SU-DHL-6 (cell line): ENCODE measurements around the gene MARCO.

ENCODE experiments used
- EZH2phosphoT487 ChIP-seq: fragments of 200-600 bp; sonication (generic), shearing (Covaris generic); conservative IDR thresholded peaks from 2 replicates; pipeline ENCODE4 v1.6.1; 2018; ENCODE audit warnings: mild to moderate bottlenecking, antibody characterized with exemption, low read length, moderate library complexity, mixed read lengths
- TF ChIP-seq, protein P1 (sequence below): fragments of 200-600 bp; sonication (generic); IDR thresholded peaks from one replicate; pipeline ENCODE4 v1.5.1; 2017; ENCODE audit warnings: antibody characterized with exemption, mild to moderate bottlenecking, low read length, moderate library complexity; ENCODE audit not compliant: insufficient read depth, poor library complexity, severe bottlenecking

DNA sequence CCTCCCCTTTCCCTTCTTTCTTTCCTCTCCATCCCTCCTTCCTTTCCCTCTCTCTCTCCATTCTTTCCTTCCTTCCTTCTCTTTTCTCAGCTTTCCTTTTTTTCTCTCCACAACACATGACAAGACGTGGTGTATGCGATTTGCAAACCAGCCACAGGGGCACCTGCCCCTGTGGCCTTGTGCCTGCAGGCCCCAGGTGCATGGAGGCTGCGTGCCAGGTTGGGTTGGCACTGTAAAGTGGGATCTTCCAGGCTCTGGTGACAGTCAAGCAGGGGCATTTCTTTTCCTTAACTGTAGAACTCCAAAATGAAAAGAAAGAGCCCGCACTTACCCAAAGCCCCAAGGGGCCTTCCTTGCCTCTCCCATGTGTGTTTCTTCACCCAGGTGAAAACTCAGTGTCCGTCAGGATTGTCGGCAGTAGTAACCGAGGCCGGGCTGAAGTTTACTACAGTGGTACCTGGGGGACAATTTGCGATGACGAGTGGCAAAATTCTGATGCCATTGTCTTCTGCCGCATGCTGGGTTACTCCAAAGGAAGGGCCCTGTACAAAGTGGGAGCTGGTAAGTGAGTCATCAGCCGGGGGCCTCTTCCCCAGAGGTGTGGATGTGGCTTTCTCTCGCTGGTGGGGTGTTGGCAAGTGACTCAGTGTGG lies 50.9 kb downstream of the MARCO start:
- no peak for TF ChIP-seq EZH2phosphoT487
- TF ChIP-seq, protein P1, sequence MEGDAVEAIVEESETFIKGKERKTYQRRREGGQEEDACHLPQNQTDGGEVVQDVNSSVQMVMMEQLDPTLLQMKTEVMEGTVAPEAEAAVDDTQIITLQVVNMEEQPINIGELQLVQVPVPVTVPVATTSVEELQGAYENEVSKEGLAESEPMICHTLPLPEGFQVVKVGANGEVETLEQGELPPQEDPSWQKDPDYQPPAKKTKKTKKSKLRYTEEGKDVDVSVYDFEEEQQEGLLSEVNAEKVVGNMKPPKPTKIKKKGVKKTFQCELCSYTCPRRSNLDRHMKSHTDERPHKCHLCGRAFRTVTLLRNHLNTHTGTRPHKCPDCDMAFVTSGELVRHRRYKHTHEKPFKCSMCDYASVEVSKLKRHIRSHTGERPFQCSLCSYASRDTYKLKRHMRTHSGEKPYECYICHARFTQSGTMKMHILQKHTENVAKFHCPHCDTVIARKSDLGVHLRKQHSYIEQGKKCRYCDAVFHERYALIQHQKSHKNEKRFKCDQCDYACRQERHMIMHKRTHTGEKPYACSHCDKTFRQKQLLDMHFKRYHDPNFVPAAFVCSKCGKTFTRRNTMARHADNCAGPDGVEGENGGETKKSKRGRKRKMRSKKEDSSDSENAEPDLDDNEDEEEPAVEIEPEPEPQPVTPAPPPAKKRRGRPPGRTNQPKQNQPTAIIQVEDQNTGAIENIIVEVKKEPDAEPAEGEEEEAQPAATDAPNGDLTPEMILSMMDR: no peak
